LNCaP clone FGC (cell line): ENCODE data around the gene RAD23B.

Experiments
- DNase-seq: peaks from one replicate; pipeline ENCODE4 v3.0.0-alpha.2; 2011; ENCODE audit warnings: low read depth
- H3K4me3 ChIP-seq: 2 replicates; pipeline ENCODE4 v1.5.1; 2011; ENCODE audit warnings: mild to moderate bottlenecking, low read depth, low read length, control low read depth
- CTCF ChIP-seq: IDR thresholded peaks from 2 replicates; pipeline ENCODE4 v1.5.1; 2012; ENCODE audit warnings: mild to moderate bottlenecking; ENCODE audit not compliant: control insufficient read depth, insufficient read depth; ENCODE audit errors: extremely low read depth

The RAD23B gene

GRCh38 chr9:107282759-107283622 is at the start of gene RAD23B:
Gene RAD23B, plus strand, starts transcription at chr9:107283279. Its CDS starts 351 bp downstream, at chr9:107283630.
- peak; percentile 89 for DNase-seq
- peak within 1 kb of the TSS; percentile 84 for H3K4me3 ChIP-seq
- TF ChIP-seq CTCF: no peak

GRCh38 chr9:107235765-107236442 is 47.2 kb upstream of the RAD23B start:
- no peak overlapping the region for H3K4me3 ChIP-seq
- no peak for TF ChIP-seq CTCF
- no peak for DNase-seq

- DNase-seq: no peak
- no peak for TF ChIP-seq CTCF
- H3K4me3 ChIP-seq: no peak overlapping the region
These were observed 45.2 kb upstream of the RAD23B start for GRCh38 chr9:107237873-107238272.

GRCh38 chr9:107239474-107239873 is 43.6 kb upstream of the RAD23B start:
- DNase-seq: no peak
- TF ChIP-seq CTCF: peak; percentile 46

GRCh38 chr9:107240260-107240659 is 42.8 kb upstream of the RAD23B start:
- no peak for TF ChIP-seq CTCF
- H3K4me3 ChIP-seq: no peak overlapping the region
- DNase-seq: no peak

More at GRCh38 chr9:107239474-107239873, 43.6 kb upstream of the RAD23B start:
- no peak overlapping the region for H3K4me3 ChIP-seq

- no peak for DNase-seq
- no peak overlapping the region for H3K4me3 ChIP-seq
- no peak for TF ChIP-seq CTCF
These were observed 40.7 kb upstream of the RAD23B start for GRCh38 chr9:107242073-107243030.
